ENCODE results near the gene TSR1. TPM values are rescaled to one million over a fixed set of nuclear protein-coding genes. Genes with fewer than 3 reads are reported as not detected.

The TSR1 gene
- total and polyA plus RNA-seq, 7 experiments from 2014 or later, result 13.1 to 42.8 (median 28.4) TPM

DNA sequence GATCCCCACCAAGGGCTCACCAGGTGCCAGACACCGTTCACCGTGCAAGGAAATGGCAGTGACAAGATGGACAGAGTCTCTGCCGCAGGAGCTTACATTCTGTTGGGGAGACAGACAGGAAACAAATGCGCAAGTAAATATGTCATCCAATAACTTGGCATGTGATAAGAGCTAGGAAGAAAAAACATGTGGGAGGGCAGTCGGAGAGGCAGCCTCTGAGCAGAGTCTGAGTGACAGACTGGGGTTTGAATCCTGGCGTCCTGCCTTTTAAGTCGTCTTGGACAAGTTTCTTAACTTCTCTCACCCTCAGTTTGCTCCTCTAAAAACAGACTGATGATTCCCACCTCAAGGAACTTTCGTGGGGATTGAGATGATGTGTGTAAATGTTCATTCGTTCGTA is 8.3 kb upstream of the TSR1 start:
- Histone ChIP-seq H3K36me3 (ENCODE audit: control insufficient read depth in 2 of 3, insufficient read depth in 3 of 3, low read length in 3 of 3) (peaks cover 0 to 36% (median 4%) of the 10 kb centered on the region in 3 experiments), H3K27me3 (ENCODE audit: control insufficient read depth in 2 of 2, insufficient read depth in 2 of 2, low read length in 2 of 2) (no peaks in the 10 kb centered on the region), H3K9me3 (ENCODE audit: control insufficient read depth in 2 of 3, low read length in 3 of 3) (no peaks in the 10 kb centered on the region), H3K27ac (ENCODE audit: low read depth, low read length) (no peak overlapping the region), H3K4me1 (ENCODE audit: control insufficient read depth in 2 of 2, insufficient read depth in 2 of 2, low read length in 2 of 2) (no peaks in the 10 kb centered on the region), H3K4me3 (ENCODE audit: low read length) (no peak overlapping the region)
- ATAC-seq (no peak), DNase-seq (no peak)
- Mint-ChIP-seq H3K27ac (no peak overlapping the region), H3K4me3 (no peak overlapping the region), H3K27me3 (no peaks in the 10 kb centered on the region), H3K9me3 (no peaks in the 10 kb centered on the region), H3K4me1 (peaks cover 3 to 18% (median 12%) of the 10 kb centered on the region in 7 donors), H3K36me3 (peaks cover 0 to 16% (median 7%) of the 10 kb centered on the region in 5 donors)
- CTCF ChIA-PET, result no interaction called here
- intact Hi-C loops (cut with micrococcal nuclease), result no loop called here
- POLR2A ChIA-PET, result no interaction called here

DNA sequence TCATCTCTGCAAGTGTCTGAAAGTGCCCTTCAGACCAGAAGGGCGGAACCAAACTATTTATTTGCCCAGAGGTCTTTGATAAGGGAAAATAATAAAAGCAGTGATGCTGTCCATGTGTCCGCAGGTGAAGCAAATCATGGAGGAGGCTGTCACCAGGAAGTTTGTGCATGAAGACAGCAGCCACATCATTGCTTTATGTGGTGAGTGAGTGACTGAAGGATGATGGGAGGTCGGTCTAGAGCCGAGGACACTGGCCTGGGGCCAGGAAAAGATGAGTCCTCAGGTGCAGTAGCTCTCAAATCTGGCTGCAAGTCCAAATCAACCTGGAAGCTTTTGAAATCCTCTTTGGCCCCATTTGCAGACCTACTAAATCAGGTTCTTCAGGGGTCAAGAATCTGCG is 7.2 kb upstream of the TSR1 start:
- no peaks in the 10 kb centered on the region for H3K27me3 Mint-ChIP-seq
- Histone ChIP-seq H3K36me3 (ENCODE audit: control insufficient read depth in 2 of 3, insufficient read depth in 3 of 3, low read length in 3 of 3) (peaks cover 0 to 36% (median 4%) of the 10 kb centered on the region in 3 experiments), H3K4me3 (ENCODE audit: low read length) (no peak overlapping the region), H3K27ac (ENCODE audit: low read depth, low read length) (no peak overlapping the region), H3K27me3 (ENCODE audit: control insufficient read depth in 2 of 2, insufficient read depth in 2 of 2, low read length in 2 of 2) (no peaks in the 10 kb centered on the region), H3K9me3 (ENCODE audit: control insufficient read depth in 2 of 3, low read length in 3 of 3) (no peaks in the 10 kb centered on the region), H3K4me1 (ENCODE audit: control insufficient read depth in 2 of 2, insufficient read depth in 2 of 2, low read length in 2 of 2) (peaks cover 0 to under 1% of the 10 kb centered on the region in 2 donors)
- no peak overlapping the region for H3K4me3 Mint-ChIP-seq
- POLR2A ChIA-PET, result interaction anchor here (1.0 kb wide), 1 partner anchor 12 kb away, joined by 4 read pairs; no protein-coding TSS in a partner anchor
- H3K36me3 Mint-ChIP-seq, result peaks cover 0 to 16% (median 7%) of the 10 kb centered on the region in 5 donors
- CTCF ChIA-PET, result no interaction called here
- peak overlapping the region in 1 of 9 donors; percentile 63 for H3K27ac Mint-ChIP-seq
- intact Hi-C loops (cut with micrococcal nuclease), result no loop called here
- peaks cover 7 to 26% (median 17%) of the 10 kb centered on the region in 7 donors for H3K4me1 Mint-ChIP-seq
- peak; percentile 32 for ATAC-seq
- DNase-seq, result no peak
- no peaks in the 10 kb centered on the region for H3K9me3 Mint-ChIP-seq

DNA sequence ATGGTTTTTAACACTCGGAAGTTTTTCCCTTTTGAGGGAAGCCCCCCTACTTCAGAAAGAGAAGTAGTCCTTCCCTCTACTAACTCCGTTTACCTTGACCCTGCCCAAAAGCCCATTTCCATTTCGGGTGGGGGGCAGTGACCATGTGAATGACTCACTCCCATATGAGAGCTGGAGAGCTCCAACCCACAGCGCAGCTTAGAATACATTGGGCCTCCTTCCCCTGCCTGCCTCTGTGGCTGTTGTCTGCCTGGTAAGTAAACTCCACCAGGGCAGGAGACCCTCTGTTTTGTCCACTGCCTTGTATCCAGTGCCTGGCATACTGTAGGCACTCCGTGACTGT is 2.0 kb upstream of the TSR1 start:
- peak overlapping the region; percentile 69 to 94 (median 84) for H3K27ac Mint-ChIP-seq
- H3K4me1 Mint-ChIP-seq, result peaks cover 12 to 45% (median 29%) of the 10 kb centered on the region in 7 donors
- no peaks in the 10 kb centered on the region for H3K27me3 Mint-ChIP-seq
- H3K4me3 ChIP-seq (ENCODE audit: low read length), result peak overlapping the region; percentile 61
- H3K9me3 ChIP-seq (ENCODE audit: control insufficient read depth in 2 of 3, low read length in 3 of 3), result no peaks in the 10 kb centered on the region
- ATAC-seq (no peak), DNase-seq (peak in 1 of 9 donors; percentile 7)
- ChIA-PET POLR2A (interaction anchor here (1.0 to 2.7 kb wide), 7 partner anchors 8 to 255 kb away, joined by 3 to 18 read pairs (median 4); partner anchors contain the start of genes PAFAH1B1, SMG6 and SRR), CTCF (interaction anchor here (1.2 kb wide), 1 partner anchor 14 kb away, joined by 4 read pairs; no protein-coding TSS in a partner anchor)
- no peaks in the 10 kb centered on the region for H3K27me3 ChIP-seq (ENCODE audit: control insufficient read depth in 2 of 2, insufficient read depth in 2 of 2, low read length in 2 of 2)
- H3K4me3 Mint-ChIP-seq, result peak overlapping the region; percentile 70 to 97 (median 87)
- peaks cover 10 to 38% (median 12%) of the 10 kb centered on the region in 3 experiments for H3K36me3 ChIP-seq (ENCODE audit: control insufficient read depth in 2 of 3, insufficient read depth in 3 of 3, low read length in 3 of 3)
- intact Hi-C loops (cut with micrococcal nuclease), result loop anchor here in 1 of 2 donors (5.0 kb wide), 2 partner anchors 121 to 1924 kb away; partner anchors contain the start of gene ANKFY1
- peaks cover 0 to 21% (median 16%) of the 10 kb centered on the region in 5 donors for H3K36me3 Mint-ChIP-seq
- peak overlapping the region; percentile 92 for H3K27ac ChIP-seq (ENCODE audit: low read depth, low read length)
- H3K4me1 ChIP-seq (ENCODE audit: control insufficient read depth in 2 of 2, insufficient read depth in 2 of 2, low read length in 2 of 2), result peaks cover 10 to 13% of the 10 kb centered on the region in 2 donors
- H3K9me3 Mint-ChIP-seq, result no peaks in the 10 kb centered on the region

DNA sequence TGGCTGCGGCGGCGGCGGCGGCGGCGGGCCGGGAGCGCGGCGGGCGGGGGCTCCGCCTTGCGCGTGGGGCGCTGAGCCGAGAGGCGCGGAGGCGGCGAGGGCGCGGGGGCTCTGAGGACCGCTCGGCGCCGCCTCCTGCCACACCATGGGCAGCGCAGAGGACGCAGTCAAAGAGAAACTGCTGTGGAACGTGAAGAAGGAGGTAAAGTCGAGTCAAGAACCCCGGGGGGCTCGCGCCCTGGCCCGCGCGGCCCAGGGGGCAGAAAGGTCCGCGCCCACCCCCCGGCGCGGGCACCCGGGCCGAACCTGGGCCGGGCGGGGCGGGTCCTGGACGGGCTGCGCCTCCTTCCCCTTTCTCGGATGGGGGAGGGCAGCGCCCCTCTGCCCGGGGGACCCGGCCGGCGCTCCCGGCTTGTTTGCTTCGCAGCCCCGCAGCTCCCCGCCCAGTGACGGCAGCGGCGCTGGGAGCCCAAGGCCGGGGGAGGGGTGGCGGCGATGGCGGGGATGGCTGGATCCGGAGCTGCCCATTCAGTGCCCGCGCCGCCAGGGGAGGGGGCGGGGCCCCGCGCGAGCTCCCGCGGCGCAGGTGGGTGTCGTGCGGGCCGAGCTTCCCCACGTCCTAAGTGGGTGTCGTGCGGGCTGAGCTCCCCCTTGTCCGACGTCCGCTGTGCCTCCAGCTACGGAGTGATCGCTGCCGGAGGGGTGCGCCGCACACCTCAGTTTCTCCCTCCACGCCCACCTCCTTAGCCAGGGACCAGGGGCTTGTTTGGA is 1.5 kb upstream of the TSR1 start:
- no peaks in the 10 kb centered on the region for H3K27me3 Mint-ChIP-seq
- peaks cover 0 to 21% (median 15%) of the 10 kb centered on the region in 5 donors for H3K36me3 Mint-ChIP-seq
- Histone ChIP-seq H3K9me3 (ENCODE audit: control insufficient read depth in 2 of 3, low read length in 3 of 3) (no peaks in the 10 kb centered on the region), H3K4me3 (ENCODE audit: low read length) (peak overlapping the region; percentile 61), H3K27ac (ENCODE audit: low read depth, low read length) (peak overlapping the region; percentile 92), H3K27me3 (ENCODE audit: control insufficient read depth in 2 of 2, insufficient read depth in 2 of 2, low read length in 2 of 2) (no peaks in the 10 kb centered on the region), H3K4me1 (ENCODE audit: control insufficient read depth in 2 of 2, insufficient read depth in 2 of 2, low read length in 2 of 2) (peaks cover 10 to 13% of the 10 kb centered on the region in 2 donors), H3K36me3 (ENCODE audit: control insufficient read depth in 2 of 3, insufficient read depth in 3 of 3, low read length in 3 of 3) (peaks cover 14 to 44% (median 17%) of the 10 kb centered on the region in 3 experiments)
- H3K4me1 Mint-ChIP-seq, result peaks cover 8 to 40% (median 28%) of the 10 kb centered on the region in 7 donors
- ChIA-PET POLR2A (interaction anchor here (0.6 to 2.7 kb wide), 9 partner anchors 8 to 1373 kb away, joined by 3 to 18 read pairs (median 6); partner anchors contain the start of genes PAFAH1B1, SMG6 and SRR), CTCF (interaction anchor here (1.2 kb wide), 1 partner anchor 15 kb away, joined by 4 read pairs; no protein-coding TSS in a partner anchor)
- no peaks in the 10 kb centered on the region for H3K9me3 Mint-ChIP-seq
- H3K4me3 Mint-ChIP-seq, result peak overlapping the region; percentile 87 to 99 (median 98)
- ATAC-seq (peak; percentile 45), DNase-seq (peak; percentile 35 to 74 (median 43))
- intact Hi-C loops (cut with micrococcal nuclease), result loop anchor here (2.0 to 5.0 kb wide), 6 partner anchors 55 to 1925 kb away; partner anchors contain the start of genes ANKFY1 (in 1 of the 2), CLUH (in 1 of the 2) and MNT (in 1 of the 2)
- H3K27ac Mint-ChIP-seq, result peak overlapping the region in 8 of 9 donors; percentile 79 to 94 (median 85)

DNA sequence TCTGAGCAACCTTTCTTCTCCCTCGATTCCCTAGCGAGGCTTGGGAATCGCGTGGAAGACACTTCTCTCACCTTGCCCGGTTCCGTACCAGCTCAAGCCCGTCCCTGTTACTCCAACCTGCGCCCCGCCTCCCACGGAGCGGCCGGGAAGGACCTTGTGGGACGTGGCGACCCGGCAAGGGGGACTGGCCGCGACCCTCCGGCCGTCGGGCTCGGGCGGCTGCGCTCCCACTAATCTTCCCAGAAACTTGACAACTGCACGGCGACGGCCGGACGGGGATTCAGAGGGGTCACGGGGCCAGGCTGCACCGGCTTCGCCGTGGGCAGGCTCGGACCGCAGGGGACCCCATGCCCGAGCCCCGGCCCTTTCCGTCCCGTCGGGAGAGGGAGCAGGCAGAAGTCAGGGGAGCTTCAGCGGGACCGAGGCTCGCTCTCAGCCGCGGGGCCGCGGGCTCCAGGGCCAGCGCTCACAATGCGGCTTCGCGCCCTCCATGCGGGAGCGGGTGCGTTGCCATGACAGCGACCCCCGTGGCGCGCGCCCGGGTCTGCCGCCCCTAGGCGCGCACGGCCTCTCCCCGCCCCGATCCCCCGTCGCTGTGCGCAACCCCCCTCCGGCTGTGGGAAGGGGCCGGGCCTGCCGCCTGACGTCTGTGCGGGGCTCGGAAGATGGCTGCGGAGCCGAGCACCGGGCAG is 741 bp upstream of the TSR1 start, which contains the start of gene SGSM2:
Gene SGSM2 (plus strand): TSS at position 650 of the 692 bp plus-strand sequence. CDS start 188 bp downstream, outside the sequence.
- DNase-seq, result peak; percentile 51 to 82 (median 74)
- no peaks in the 10 kb centered on the region for H3K27me3 ChIP-seq (ENCODE audit: control insufficient read depth in 2 of 2, insufficient read depth in 2 of 2, low read length in 2 of 2)
- intact Hi-C loops (cut with micrococcal nuclease), result loop anchor here (1.0 to 5.0 kb wide), 12 partner anchors 16 to 1925 kb away; partner anchors contain the start of genes MNT (in 2 of the 2), SMG6 (in 2 of the 2), SRR (in 2 of the 2) and ANKFY1 (in 1 of the 2)
- Mint-ChIP-seq H3K9me3 (no peaks in the 10 kb centered on the region), H3K36me3 (peaks cover 0 to 21% (median 15%) of the 10 kb centered on the region in 5 donors), H3K4me3 (peak within 1 kb of the TSS; percentile 97 to 99 (median 98)), H3K27me3 (no peaks in the 10 kb centered on the region), H3K4me1 (peaks cover 8 to 39% (median 28%) of the 10 kb centered on the region in 7 donors), H3K27ac (peak within 1 kb of the TSS; percentile 88 to 98 (median 95))
- peaks cover 16 to 50% (median 22%) of the 10 kb centered on the region in 3 experiments for H3K36me3 ChIP-seq (ENCODE audit: control insufficient read depth in 2 of 3, insufficient read depth in 3 of 3, low read length in 3 of 3)
- peaks cover 10 to 13% of the 10 kb centered on the region in 2 donors for H3K4me1 ChIP-seq (ENCODE audit: control insufficient read depth in 2 of 2, insufficient read depth in 2 of 2, low read length in 2 of 2)
- CTCF ChIA-PET, result interaction anchor here (0.6 to 2.2 kb wide), 8 partner anchors 11 to 830 kb away, joined by 3 to 18 read pairs (median 4); partner anchors contain the start of genes SMG6 and SRR
- POLR2A ChIA-PET, result interaction anchor here (0.6 to 2.7 kb wide), 19 partner anchors 9 to 1404 kb away, joined by 3 to 21 read pairs (median 6); partner anchors contain the start of genes SMG6 and SRR
- H3K9me3 ChIP-seq (ENCODE audit: control insufficient read depth in 2 of 3, low read length in 3 of 3), result no peaks in the 10 kb centered on the region
- H3K27ac ChIP-seq (ENCODE audit: low read depth, low read length), result peak within 1 kb of the TSS; percentile 92
- ATAC-seq, result peak; percentile 82
- peak within 1 kb of the TSS; percentile 99 for H3K4me3 ChIP-seq (ENCODE audit: low read length)

Data from naive thymus-derived CD4-positive, alpha-beta T cell (primary cell).